HCT116 (cell line): Measurements from ENCODE around the gene ESRRA. TPM values are rescaled to one million over a fixed set of nuclear protein-coding genes. Genes with fewer than 3 reads are reported as not detected.

Experiments
- ATAC-seq: fragments of 200-7000 bp; cut with Tn5 transposase; 2 replicates; pipeline ENCODE4 v1.9.1; 2020; ENCODE audit warnings: mild to moderate bottlenecking, moderate library complexity
- BruUV-seq: library from RNA; stranded (reverse); fragments of 400-500 nt; replicated peaks from 2 replicates; lab custom pipeline; 2021; lab: Mats Ljungman, UMichigan
- CTCF ChIA-PET: fragments of 300-600 bp; sonication (Branson Sonifier 250); formaldehyde crosslinking; loops from one replicate; lab custom pipeline; 2021; ENCODE audit warnings: antibody characterized with exemption; lab: Charles Lee
- POLR2A ChIA-PET: fragments of 300-600, 350-600 bp; sonication (Branson Sonifier 250); formaldehyde crosslinking; loops from one replicate; lab custom pipeline; 2021; ENCODE audit warnings: antibody characterized with exemption; lab: Charles Lee
- RAD21 ChIA-PET, 2 experiments: fragments of 300-600 bp; sonication (Branson Sonifier 250); formaldehyde crosslinking; loops; one replicate each; lab custom pipeline; 2023; ENCODE audit warnings: low total read pairs in 2 of 2; ENCODE audit not compliant: uncharacterized antibody in 2 of 2, unreplicated experiment in 2 of 2, low non-redundant PET in 1 of 2; lab: Charles Lee
- DNase-seq: peaks from one replicate; pipeline ENCODE4 v3.0.0-alpha.2; 2010; ENCODE audit warnings: low read depth, low spot score
- H2AFZ ChIP-seq: fragments of 200-600 bp; shearing (Covaris generic), sonication (generic); 2 replicates; pipeline ENCODE4 v1.6.1; 2017; ENCODE audit warnings: low read depth, mixed run types, mixed read lengths, antibody characterized with exemption, low read length; ENCODE audit not compliant: poor library complexity, severe bottlenecking
- H3K27ac ChIP-seq: 2 replicates; pipeline ENCODE4 v1.5.1; 2012; ENCODE audit warnings: low read depth, low read length
- H3K27me3 ChIP-seq: fragments of 200-600 bp; sonication (generic); 2 replicates; pipeline ENCODE4 v1.6.1; 2016; ENCODE audit warnings: mixed run types, low read length, mixed read lengths; ENCODE audit not compliant: insufficient read depth
- H3K36me3 ChIP-seq, 2 experiments: fragments of 200-500 bp in 1 of 2; fragments of 200-600 bp in 1 of 2; sonication (Bioruptor generic) in 1 of 2; sonication (generic) in 1 of 2; 2 replicates each; pipeline versions ENCODE4 v1.5.1 to v1.6.1; 2014 to 2016; ENCODE audit warnings: low read length in 2 of 2, inconsistent platforms in 1 of 2, mixed read lengths in 1 of 2, mixed run types in 1 of 2; ENCODE audit not compliant: insufficient read depth in 2 of 2, control insufficient read depth in 1 of 2
- H3K4me1 ChIP-seq, 2 experiments: fragments of 200-600 bp in 1 of 2; sonication (generic) in 1 of 2; 2 replicates each; pipeline versions ENCODE4 v1.5.1 to v1.6.1; 2012 to 2017; ENCODE audit warnings: low read length in 2 of 2, inconsistent platforms in 1 of 2, mild to moderate bottlenecking in 1 of 2, mixed read lengths in 1 of 2, mixed run types in 1 of 2, moderate library complexity in 1 of 2; ENCODE audit not compliant: insufficient read depth in 2 of 2, control insufficient read depth in 1 of 2
- H3K4me2 ChIP-seq: fragments of 200-600 bp; sonication (generic); 2 replicates; pipeline ENCODE4 v1.6.1; 2017; ENCODE audit warnings: mixed run types, low read length, mixed read lengths
- H3K4me3 ChIP-seq, 2 experiments: fragments of 200-600 bp in 1 of 2; sonication (generic) in 1 of 2; replicated peaks in 1 of 2; 2 replicates each; pipeline ENCODE4 v1.5.1; 2011 to 2016; ENCODE audit warnings: low read length in 2 of 2, control low read depth in 1 of 2, low read depth in 1 of 2, mild to moderate bottlenecking in 1 of 2, mixed read lengths in 1 of 2, mixed run types in 1 of 2
- H3K79me2 ChIP-seq: fragments of 200-600 bp; sonication (generic); 2 replicates; pipeline ENCODE4 v1.6.1; 2017; ENCODE audit warnings: mild to moderate bottlenecking, mixed run types, low read length, moderate library complexity, mixed read lengths; ENCODE audit not compliant: insufficient read depth
- H3K9ac ChIP-seq: fragments of 200-600 bp; sonication (generic); 2 replicates; pipeline ENCODE4 v1.6.1; 2016; ENCODE audit warnings: low read length, mixed read lengths
- H3K9me2 ChIP-seq: fragments of 200-600 bp; sonication (generic), shearing (Covaris generic); 2 replicates; pipeline ENCODE4 v1.6.1; 2017; ENCODE audit warnings: mixed run types, mild to moderate bottlenecking, moderate library complexity; ENCODE audit not compliant: insufficient read depth
- H3K9me3 ChIP-seq, 2 experiments: fragments of 200-500 bp in 1 of 2; fragments of 200-600 bp in 1 of 2; sonication (Bioruptor generic) in 1 of 2; sonication (generic) in 1 of 2; 2 replicates each; pipeline ENCODE4 v1.6.1; 2014 to 2017; ENCODE audit warnings: low read length in 2 of 2, mixed read lengths in 2 of 2, inconsistent platforms in 1 of 2, low read depth in 1 of 2, mild to moderate bottlenecking in 1 of 2, mixed run types in 1 of 2, moderate library complexity in 1 of 2; ENCODE audit not compliant: control insufficient read depth in 1 of 2, insufficient read depth in 1 of 2
- H4K20me1 ChIP-seq: fragments of 200-600 bp; sonication (generic), shearing (Covaris generic); 2 replicates; pipeline ENCODE4 v1.6.1; 2017; ENCODE audit warnings: mixed run types, mild to moderate bottlenecking, moderate library complexity; ENCODE audit not compliant: insufficient read depth
- CBX3 ChIP-seq: IDR thresholded peaks from 2 replicates; pipeline ENCODE4 v1.6.1; 2012; ENCODE audit warnings: low read depth
- EZH2phosphoT487 ChIP-seq: fragments of 200-600 bp; IDR thresholded peaks from 2 replicates; pipeline ENCODE4 v1.6.1; 2018; ENCODE audit warnings: antibody characterized with exemption, borderline replicate concordance
- JUND ChIP-seq: IDR thresholded peaks from 2 replicates; pipeline ENCODE4 v1.6.1; 2012
- SIN3A ChIP-seq: IDR thresholded peaks from 2 replicates; pipeline ENCODE4 v1.6.1; 2012; ENCODE audit warnings: low read depth
- ZFX ChIP-seq: fragments of 450-650 bp; IDR thresholded peaks from 2 replicates; pipeline ENCODE4 v1.6.1; 2017
- ZNF274 ChIP-seq: fragments of 200-500 bp; sonication (Bioruptor generic); IDR thresholded peaks from 2 replicates; pipeline ENCODE4 v1.6.1; 2014; ENCODE audit warnings: mild to moderate bottlenecking, low read depth, low read length, inconsistent platforms
- intact Hi-C: fragments of 100-400 bp; cut with micrococcal nuclease; formaldehyde crosslinking; loops from 2 replicates; pipeline ENCODE4 v1.10.0; 2022
- total RNA-seq: library from RNA; stranded (reverse); gene quantifications from one replicate; pipeline ENCODE4 v1.2.1, GENCODE V29; 2021; ENCODE audit not compliant: unreplicated experiment
- TF ChIP-seq, protein P1 (sequence below): IDR thresholded peaks from 2 replicates; pipeline ENCODE4 v1.6.1; 2012
- TF ChIP-seq, protein P2 (sequence below), 3 experiments: fragments of 200-600 bp in 1 of 3; sonication (generic) in 1 of 3; IDR thresholded peaks in 2 of 3; conservative IDR thresholded peaks in 1 of 3; 2 replicates each; pipeline ENCODE4 v1.5.1; 2012 to 2017; ENCODE audit warnings: low read depth in 2 of 3, low read length in 2 of 3, antibody characterized with exemption in 1 of 3, borderline replicate concordance in 1 of 3, control low read depth in 1 of 3, mild to moderate bottlenecking in 1 of 3, mixed read lengths in 1 of 3, mixed run types in 1 of 3, moderate library complexity in 1 of 3; ENCODE audit not compliant: insufficient read depth in 1 of 3
- TF ChIP-seq, protein P3 (sequence below): IDR thresholded peaks from 2 replicates; pipeline ENCODE4 v1.6.1; 2011; ENCODE audit warnings: mild to moderate bottlenecking, low read length, moderate library complexity; ENCODE audit not compliant: insufficient replicate concordance; ENCODE audit errors: extremely low read depth
- TF ChIP-seq, protein P4 (sequence below): IDR thresholded peaks from 2 replicates; pipeline ENCODE4 v1.6.1; 2012
- TF ChIP-seq, protein P5 (sequence below): IDR thresholded peaks from 2 replicates; pipeline ENCODE4 v1.6.1; 2012; ENCODE audit warnings: low read depth

ESRRA gene
- total RNA-seq, 1 experiment from 2014 or later: 62.7 TPM

DNA sequence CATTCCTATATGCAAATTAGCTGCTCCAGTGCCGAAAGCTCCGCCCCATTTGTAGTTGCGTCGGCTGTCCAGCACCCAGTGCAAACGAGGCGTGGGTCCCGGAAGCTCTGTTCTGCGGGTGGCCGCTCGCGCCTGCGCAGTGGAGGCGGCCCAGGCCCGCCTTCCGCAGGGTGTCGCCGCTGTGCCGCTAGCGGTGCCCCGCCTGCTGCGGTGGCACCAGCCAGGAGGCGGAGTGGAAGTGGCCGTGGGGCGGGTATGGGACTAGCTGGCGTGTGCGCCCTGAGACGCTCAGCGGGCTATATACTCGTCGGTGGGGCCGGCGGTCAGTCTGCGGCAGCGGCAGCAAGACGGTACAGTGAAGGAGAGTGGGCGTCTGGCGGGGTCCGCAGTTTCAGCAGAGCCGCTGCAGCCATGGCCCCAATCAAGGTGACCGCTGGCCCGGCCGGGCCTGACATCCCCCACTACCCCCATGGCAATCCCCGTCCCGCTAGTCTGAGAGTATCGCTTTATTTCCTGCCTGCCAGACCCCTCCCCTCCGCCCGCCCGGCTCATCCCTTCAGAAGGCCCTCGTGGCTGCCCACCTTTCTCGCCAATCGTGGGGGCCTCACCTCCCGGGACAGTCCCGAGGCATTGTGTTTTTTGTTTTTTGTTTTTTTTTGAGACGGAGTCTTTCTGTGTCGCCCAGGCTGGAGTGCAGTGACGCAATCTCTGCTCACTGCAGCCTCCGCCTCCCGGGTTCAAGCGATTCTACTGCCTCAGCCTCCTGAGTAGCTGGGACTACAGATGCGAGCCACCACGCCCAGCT, 12.8 kb downstream of the ESRRA start, which contains the start of gene PRDX5 (continued):
- TF ChIP-seq, protein P1, sequence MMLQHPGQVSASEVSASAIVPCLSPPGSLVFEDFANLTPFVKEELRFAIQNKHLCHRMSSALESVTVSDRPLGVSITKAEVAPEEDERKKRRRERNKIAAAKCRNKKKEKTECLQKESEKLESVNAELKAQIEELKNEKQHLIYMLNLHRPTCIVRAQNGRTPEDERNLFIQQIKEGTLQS: no peak
- no peak for TF ChIP-seq JUND

DNA sequence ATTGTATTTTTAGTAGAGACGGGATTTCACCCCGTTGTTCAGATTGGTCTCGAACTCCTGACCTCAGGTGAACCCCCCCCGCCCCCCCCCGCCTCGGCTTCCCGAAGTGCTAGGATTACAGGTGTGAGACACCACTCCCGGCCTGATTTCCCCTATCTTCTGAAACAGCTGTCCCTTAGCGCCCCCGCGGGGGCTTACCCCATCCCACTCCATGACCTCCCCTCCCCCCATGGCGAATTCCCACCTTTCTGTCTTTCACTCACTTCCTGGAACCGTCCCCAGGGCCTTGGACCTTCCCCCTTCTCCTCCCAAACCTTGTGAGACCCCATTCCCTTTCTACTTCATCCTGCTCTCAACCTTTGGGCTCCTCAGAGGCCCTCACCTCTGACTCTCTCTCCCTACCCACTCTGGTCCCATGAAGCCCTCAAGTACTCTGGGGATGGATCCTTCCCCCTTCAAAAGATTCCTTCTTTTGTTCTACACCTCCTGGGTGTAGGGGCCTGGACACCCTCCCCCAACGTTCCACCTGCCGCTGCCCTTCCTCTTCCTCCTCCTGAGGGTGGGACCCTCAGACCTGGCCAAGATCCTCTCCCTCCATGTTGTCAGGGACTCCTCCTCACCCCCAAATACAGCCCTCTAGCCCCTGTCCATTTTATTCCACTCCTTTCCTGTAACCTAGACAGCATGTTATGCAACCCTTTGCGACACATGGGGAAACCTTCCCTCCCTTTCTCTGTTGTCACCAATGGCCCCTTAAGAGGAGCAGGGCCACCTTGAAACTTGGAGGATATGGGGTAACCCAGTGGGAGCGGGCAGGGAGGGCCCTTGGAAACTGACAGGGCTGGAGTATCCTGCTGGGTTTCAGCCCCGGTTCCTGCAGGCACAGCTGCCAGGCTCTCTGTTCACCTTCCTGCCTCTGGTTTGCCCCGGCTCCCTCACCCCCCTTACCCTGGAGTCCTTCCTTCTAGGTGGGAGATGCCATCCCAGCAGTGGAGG, 13.7 kb downstream of the ESRRA start:
- Histone ChIP-seq H3K4me3 (peak overlapping the region; percentile 80 to 84), H3K4me2 (peak overlapping the region; percentile 77), H3K27ac (peak overlapping the region; percentile 83), H3K4me1 (peaks cover 22 to 64% of the 10 kb centered on the region in 2 experiments), H3K79me2 (peaks cover 33% of the 10 kb centered on the region), H4K20me1 (no peaks in the 10 kb centered on the region), H2AFZ (no peak overlapping the region), H3K9me3 (no peaks in the 10 kb centered on the region), H3K9ac (peak overlapping the region; percentile 89), H3K36me3 (peaks cover 7 to 22% of the 10 kb centered on the region in 2 experiments; a peak in 2 of 4 replicates), H3K9me2 (no peaks in the 10 kb centered on the region), H3K27me3 (no peaks in the 10 kb centered on the region)
- no TSS peak for BruUV-seq
- no peak for DNase-seq
- ATAC-seq: no peak
- TF ChIP-seq, protein P2, sequence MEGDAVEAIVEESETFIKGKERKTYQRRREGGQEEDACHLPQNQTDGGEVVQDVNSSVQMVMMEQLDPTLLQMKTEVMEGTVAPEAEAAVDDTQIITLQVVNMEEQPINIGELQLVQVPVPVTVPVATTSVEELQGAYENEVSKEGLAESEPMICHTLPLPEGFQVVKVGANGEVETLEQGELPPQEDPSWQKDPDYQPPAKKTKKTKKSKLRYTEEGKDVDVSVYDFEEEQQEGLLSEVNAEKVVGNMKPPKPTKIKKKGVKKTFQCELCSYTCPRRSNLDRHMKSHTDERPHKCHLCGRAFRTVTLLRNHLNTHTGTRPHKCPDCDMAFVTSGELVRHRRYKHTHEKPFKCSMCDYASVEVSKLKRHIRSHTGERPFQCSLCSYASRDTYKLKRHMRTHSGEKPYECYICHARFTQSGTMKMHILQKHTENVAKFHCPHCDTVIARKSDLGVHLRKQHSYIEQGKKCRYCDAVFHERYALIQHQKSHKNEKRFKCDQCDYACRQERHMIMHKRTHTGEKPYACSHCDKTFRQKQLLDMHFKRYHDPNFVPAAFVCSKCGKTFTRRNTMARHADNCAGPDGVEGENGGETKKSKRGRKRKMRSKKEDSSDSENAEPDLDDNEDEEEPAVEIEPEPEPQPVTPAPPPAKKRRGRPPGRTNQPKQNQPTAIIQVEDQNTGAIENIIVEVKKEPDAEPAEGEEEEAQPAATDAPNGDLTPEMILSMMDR (IDR thresholded peaks at IDR 0.05 in 2 of 3, conservative IDR thresholded peaks at IDR 0.05 in 1 of 3; ENCODE audit: borderline replicate concordance in 1 of 3, insufficient read depth in 1 of 3, low read depth in 2 of 3, low read length in 2 of 3): no peak
- TF ChIP-seq, protein P3, sequence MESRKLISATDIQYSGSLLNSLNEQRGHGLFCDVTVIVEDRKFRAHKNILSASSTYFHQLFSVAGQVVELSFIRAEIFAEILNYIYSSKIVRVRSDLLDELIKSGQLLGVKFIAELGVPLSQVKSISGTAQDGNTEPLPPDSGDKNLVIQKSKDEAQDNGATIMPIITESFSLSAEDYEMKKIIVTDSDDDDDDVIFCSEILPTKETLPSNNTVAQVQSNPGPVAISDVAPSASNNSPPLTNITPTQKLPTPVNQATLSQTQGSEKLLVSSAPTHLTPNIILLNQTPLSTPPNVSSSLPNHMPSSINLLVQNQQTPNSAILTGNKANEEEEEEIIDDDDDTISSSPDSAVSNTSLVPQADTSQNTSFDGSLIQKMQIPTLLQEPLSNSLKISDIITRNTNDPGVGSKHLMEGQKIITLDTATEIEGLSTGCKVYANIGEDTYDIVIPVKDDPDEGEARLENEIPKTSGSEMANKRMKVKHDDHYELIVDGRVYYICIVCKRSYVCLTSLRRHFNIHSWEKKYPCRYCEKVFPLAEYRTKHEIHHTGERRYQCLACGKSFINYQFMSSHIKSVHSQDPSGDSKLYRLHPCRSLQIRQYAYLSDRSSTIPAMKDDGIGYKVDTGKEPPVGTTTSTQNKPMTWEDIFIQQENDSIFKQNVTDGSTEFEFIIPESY: no peak
- TF ChIP-seq SIN3A (no peak), ZFX (no peak), EZH2phosphoT487 (no peak), ZNF274 (no peak), CBX3 (no peak)
- TF ChIP-seq, protein P4, sequence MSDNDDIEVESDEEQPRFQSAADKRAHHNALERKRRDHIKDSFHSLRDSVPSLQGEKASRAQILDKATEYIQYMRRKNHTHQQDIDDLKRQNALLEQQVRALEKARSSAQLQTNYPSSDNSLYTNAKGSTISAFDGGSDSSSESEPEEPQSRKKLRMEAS: no peak
- TF ChIP-seq, protein P5, sequence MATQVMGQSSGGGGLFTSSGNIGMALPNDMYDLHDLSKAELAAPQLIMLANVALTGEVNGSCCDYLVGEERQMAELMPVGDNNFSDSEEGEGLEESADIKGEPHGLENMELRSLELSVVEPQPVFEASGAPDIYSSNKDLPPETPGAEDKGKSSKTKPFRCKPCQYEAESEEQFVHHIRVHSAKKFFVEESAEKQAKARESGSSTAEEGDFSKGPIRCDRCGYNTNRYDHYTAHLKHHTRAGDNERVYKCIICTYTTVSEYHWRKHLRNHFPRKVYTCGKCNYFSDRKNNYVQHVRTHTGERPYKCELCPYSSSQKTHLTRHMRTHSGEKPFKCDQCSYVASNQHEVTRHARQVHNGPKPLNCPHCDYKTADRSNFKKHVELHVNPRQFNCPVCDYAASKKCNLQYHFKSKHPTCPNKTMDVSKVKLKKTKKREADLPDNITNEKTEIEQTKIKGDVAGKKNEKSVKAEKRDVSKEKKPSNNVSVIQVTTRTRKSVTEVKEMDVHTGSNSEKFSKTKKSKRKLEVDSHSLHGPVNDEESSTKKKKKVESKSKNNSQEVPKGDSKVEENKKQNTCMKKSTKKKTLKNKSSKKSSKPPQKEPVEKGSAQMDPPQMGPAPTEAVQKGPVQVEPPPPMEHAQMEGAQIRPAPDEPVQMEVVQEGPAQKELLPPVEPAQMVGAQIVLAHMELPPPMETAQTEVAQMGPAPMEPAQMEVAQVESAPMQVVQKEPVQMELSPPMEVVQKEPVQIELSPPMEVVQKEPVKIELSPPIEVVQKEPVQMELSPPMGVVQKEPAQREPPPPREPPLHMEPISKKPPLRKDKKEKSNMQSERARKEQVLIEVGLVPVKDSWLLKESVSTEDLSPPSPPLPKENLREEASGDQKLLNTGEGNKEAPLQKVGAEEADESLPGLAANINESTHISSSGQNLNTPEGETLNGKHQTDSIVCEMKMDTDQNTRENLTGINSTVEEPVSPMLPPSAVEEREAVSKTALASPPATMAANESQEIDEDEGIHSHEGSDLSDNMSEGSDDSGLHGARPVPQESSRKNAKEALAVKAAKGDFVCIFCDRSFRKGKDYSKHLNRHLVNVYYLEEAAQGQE: no peak
- RAD21 ChIA-PET: interaction anchor here in 1 of 2 experiments (1.4 to 2.6 kb wide), 2 partner anchors 23 to 37 kb away, joined by 6 to 29 read pairs; no protein-coding TSS in a partner anchor
- CTCF ChIA-PET: interaction anchor here (1.2 to 3.7 kb wide), 6 partner anchors 13 to 53 kb away, joined by 3 to 92 read pairs (median 32); partner anchors contain the start of gene ESRRA
- POLR2A ChIA-PET: interaction anchor here (0.6 to 3.0 kb wide), 7 partner anchors 8 to 69 kb away, joined by 3 to 77 read pairs (median 16); partner anchors contain the start of gene ESRRA
- intact Hi-C loops: no loop called here
